ENCODE data around the gene CRB2. TPM values are rescaled to one million over a fixed set of nuclear protein-coding genes. Genes with fewer than 3 reads are reported as not detected.

The CRB2 gene
- total and polyA plus RNA-seq, 2 of the 4 experiments (the other 2 are of a cell fraction), result not detected

DNA sequence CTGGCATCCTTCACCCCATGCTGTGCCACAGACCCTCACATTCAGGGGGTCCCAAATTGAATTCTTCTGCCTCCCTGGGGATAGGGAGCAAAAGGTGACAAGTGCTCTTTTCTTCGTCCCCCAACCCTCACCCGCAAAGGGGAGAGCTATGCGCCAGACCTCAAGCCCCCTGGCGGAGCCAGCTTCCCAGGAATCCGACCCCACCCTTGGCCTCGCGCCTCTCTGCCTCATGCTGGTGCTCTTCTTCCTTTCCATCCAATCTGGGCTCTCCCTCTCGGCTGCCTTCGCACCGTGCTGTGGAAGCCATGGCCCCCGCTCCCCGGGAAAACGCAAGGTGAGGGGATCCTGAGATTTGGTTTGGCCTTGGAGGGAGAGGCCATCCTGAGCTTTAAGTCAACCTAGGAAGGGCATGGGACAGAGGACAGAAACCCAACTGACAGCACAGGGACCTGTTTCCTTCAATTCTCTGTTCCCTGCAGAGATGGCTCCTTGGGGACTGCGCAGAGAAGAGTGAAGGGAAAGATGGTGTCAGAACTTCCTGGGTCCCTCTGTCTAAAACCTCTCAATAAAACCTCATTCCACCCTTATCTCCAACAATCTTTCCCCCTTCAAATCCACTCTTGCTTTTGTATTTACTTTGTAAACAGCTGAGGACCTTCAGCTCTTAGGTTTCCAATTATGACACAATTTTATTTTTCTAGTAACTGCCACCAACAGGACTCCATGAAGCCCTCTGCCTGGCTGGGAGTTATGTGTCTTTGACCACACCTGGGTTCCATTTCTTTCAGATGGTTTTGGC, 36.3 kb upstream of the CRB2 start:
- WGBS, 2 experiments (ENCODE audit: extremely low coverage in 2 of 2, insufficient read length in 1 of 2), result 61% methylated on average over 5 of the region's 14 CpGs; no CpG with 5 or more reads in 1 of the 2 experiments
- no peak overlapping the region for H3K9ac ChIP-seq (ENCODE audit: low read depth, low read length)
- ChIA-PET CTCF (no interaction called here), POLR2A (ENCODE audit: unreplicated experiment) (no interaction called here)
- H4K20me1 ChIP-seq (ENCODE audit: insufficient read depth, low read length), result no peaks in the 10 kb centered on the region
- H3K9me1 ChIP-seq (ENCODE audit: insufficient read depth, low read length), result no peaks in the 10 kb centered on the region
- H3K9me3 ChIP-seq (ENCODE audit: control insufficient read depth, insufficient read depth, low read length), result peaks cover 4% of the 10 kb centered on the region; the same call in 1 of the 2 replicates
- peaks cover 20% of the 10 kb centered on the region; the same call in 1 of the 2 replicates for H3K27me3 ChIP-seq (ENCODE audit: control insufficient read depth, insufficient read depth, low read length)
- DNase-seq (no peak), ATAC-seq (ENCODE audit: low read depth) (no peak)
- no peak overlapping the region for H3K23ac ChIP-seq (ENCODE audit: low read depth, low read length)
- dilution Hi-C loops (cut with HindIII; ENCODE audit: low sequenced_read_pairs, unreplicated experiment) (no loop called here), in situ Hi-C loops (cut with MboI; ENCODE audit: low sequenced_read_pairs) (no loop called here), intact Hi-C loops (cut with micrococcal nuclease) (no loop called here)
- no peak overlapping the region for H3K4me3 ChIP-seq (ENCODE audit: insufficient read depth, low read depth, low read length)
- H3K36me3 ChIP-seq (ENCODE audit: control insufficient read depth, insufficient read depth, low read length), result no peaks in the 10 kb centered on the region
- no peak overlapping the region for H3K27ac ChIP-seq (ENCODE audit: insufficient read depth, low read length)
- no peak overlapping the region for H3K14ac ChIP-seq (replicated peaks; ENCODE audit: low read depth, low read length)
- no peak overlapping the region for H3K4ac ChIP-seq (ENCODE audit: low read depth, low read length)
- no peak overlapping the region for H2AK5ac ChIP-seq (ENCODE audit: low read depth, low read length)
- H3K18ac ChIP-seq (ENCODE audit: low read depth, low read length), result no peak overlapping the region
- no peak overlapping the region for H4K91ac ChIP-seq (ENCODE audit: insufficient read depth, low read depth, low read length)
- no peak overlapping the region for H3K4me2 ChIP-seq (ENCODE audit: low read depth, low read length)
- H2BK5ac ChIP-seq (ENCODE audit: low read depth, low read length, poor library complexity, severe bottlenecking), result no peak overlapping the region
- no peak overlapping the region for H4K8ac ChIP-seq (ENCODE audit: low read depth in 2 of 2, low read length in 2 of 2)
- TF ChIP-seq POLR2A (IDR thresholded peaks at IDR 0.05; ENCODE audit: low read depth, low read length) (no peak), NFE2L2 (IDR thresholded peaks at IDR 0.05; ENCODE audit: low read depth, low read length) (no peak), RFX5 (IDR thresholded peaks at IDR 0.05; ENCODE audit: low read depth, low read length) (no peak), RAD21 (IDR thresholded peaks at IDR 0.05; ENCODE audit: low read length) (no peak), CHD1 (IDR thresholded peaks at IDR 0.05; ENCODE audit: low read depth, low read length) (no peak)
- TF ChIP-seq, protein P1, sequence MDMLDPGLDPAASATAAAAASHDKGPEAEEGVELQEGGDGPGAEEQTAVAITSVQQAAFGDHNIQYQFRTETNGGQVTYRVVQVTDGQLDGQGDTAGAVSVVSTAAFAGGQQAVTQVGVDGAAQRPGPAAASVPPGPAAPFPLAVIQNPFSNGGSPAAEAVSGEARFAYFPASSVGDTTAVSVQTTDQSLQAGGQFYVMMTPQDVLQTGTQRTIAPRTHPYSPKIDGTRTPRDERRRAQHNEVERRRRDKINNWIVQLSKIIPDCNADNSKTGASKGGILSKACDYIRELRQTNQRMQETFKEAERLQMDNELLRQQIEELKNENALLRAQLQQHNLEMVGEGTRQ (IDR thresholded peaks at IDR 0.05; ENCODE audit: low read depth, low read length), result no peak
- no peak overlapping the region for H2BK20ac ChIP-seq (ENCODE audit: low read depth, low read length)
- no peak overlapping the region for H2AK9ac ChIP-seq (replicated peaks; ENCODE audit: low read depth, low read length, poor library complexity)
- H2BK15ac ChIP-seq (ENCODE audit: low read depth, low read length), result no peak overlapping the region
- H3K4me1 ChIP-seq (ENCODE audit: control insufficient read depth, insufficient read depth, low read length), result no peaks in the 10 kb centered on the region; the same call in 1 of the 2 replicates
- H2AFZ ChIP-seq (replicated peaks; ENCODE audit: low read length, poor library complexity), result peak overlapping the region; percentile 51
- H2BK120ac ChIP-seq (ENCODE audit: low read depth, low read length), result no peak overlapping the region
- no peaks in the 10 kb centered on the region for H3K79me1 ChIP-seq (ENCODE audit: low read depth in 1 of 2, low read length in 2 of 2)
- H3K56ac ChIP-seq (ENCODE audit: extremely low read depth, insufficient read depth, low read length), result no peak overlapping the region
- BruUV-seq (replicated peaks), result no TSS peak
- no peak overlapping the region for H4K5ac ChIP-seq (ENCODE audit: low read depth, low read length)

Data from IMR-90 (cell line).